ENCODE data around the gene TFAP2A. TPM values are rescaled to one million over a fixed set of nuclear protein-coding genes. Genes with fewer than 3 reads are reported as not detected.

Gene TFAP2A
- total RNA-seq, 1 donor from 2014 or later, result not detected

DNA sequence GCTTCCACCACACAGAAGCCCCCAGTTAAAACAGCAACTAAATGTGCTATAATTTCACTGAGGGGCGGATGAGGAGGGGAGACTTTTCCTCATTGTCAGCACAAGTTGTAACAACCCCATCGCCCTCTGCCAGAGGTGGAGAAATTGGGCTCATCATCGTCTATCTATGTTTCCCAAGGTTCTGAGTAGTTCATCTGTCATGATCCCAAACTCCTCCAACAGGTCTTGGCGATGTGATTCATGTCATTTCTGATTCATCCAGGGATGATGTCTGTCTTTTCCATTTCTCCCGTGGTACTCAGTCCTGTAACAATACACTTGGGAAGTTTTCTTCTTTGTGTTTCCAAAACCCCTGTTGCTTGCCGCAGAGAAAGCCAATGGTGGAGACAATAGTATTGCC lies 51.0 kb downstream of the TFAP2A start:
- Mint-ChIP-seq H3K27me3 (no peaks in the 10 kb centered on the region), H3K9me3 (peaks cover 4% of the 10 kb centered on the region), H3K4me3 (no peak overlapping the region), H3K27ac (no peak overlapping the region), H3K4me1 (no peaks in the 10 kb centered on the region), H3K36me3 (ENCODE audit: low read depth) (no peaks in the 10 kb centered on the region)
- intact Hi-C loops (cut with micrococcal nuclease), result no loop called here
- no peak for DNase-seq

DNA sequence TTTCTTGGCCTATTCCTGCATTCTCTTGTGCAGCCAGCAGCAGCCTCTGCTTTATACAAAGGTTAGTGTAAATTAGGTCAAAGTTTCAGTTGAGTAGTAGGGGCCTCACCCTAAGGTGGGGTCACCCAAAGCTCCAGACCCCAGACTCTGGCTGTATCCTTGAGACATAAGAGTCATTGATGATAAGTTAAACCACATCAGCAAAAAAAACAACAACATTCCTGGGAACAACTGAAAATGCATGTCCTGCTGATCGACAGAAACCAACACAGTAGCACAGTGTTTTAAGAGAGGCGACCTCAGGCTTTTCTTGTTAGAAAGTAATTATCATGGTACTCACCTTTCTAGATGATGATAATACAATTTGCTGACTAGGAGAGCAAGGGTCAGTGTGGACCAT lies 52.6 kb downstream of the TFAP2A start:
- intact Hi-C loops (cut with micrococcal nuclease), result no loop called here
- Mint-ChIP-seq H3K9me3 (peaks cover 4% of the 10 kb centered on the region), H3K4me1 (no peaks in the 10 kb centered on the region), H3K36me3 (ENCODE audit: low read depth) (no peaks in the 10 kb centered on the region), H3K27me3 (no peaks in the 10 kb centered on the region), H3K27ac (no peak overlapping the region), H3K4me3 (no peak overlapping the region)
- no peak for DNase-seq

DNA sequence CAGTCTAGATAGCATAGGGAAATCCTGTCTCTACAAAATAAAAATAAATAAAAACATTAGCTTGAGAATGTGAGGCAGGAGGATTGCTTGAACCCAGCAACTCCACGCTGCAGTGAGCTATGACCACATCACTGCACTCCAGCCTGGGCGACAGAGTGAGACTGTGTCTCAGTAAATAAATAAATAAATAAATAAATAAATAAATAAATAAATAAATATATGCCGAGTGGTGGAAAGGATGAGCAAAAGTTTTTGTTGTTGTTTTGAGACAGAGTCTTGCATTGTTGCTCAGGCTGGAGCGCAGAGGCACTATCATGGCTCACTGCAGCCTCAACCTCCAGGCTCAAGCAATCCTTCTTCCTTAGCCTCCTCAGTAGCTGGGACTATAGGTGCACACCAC lies 53.4 kb downstream of the TFAP2A start:
- no peak for DNase-seq
- no peaks in the 10 kb centered on the region for H3K4me1 Mint-ChIP-seq
- H3K9me3 Mint-ChIP-seq, result peaks cover 4% of the 10 kb centered on the region
- no peaks in the 10 kb centered on the region for H3K36me3 Mint-ChIP-seq (ENCODE audit: low read depth)
- intact Hi-C loops (cut with micrococcal nuclease), result no loop called here
- no peak overlapping the region for H3K27ac Mint-ChIP-seq
- no peaks in the 10 kb centered on the region for H3K27me3 Mint-ChIP-seq
- H3K4me3 Mint-ChIP-seq, result no peak overlapping the region

DNA sequence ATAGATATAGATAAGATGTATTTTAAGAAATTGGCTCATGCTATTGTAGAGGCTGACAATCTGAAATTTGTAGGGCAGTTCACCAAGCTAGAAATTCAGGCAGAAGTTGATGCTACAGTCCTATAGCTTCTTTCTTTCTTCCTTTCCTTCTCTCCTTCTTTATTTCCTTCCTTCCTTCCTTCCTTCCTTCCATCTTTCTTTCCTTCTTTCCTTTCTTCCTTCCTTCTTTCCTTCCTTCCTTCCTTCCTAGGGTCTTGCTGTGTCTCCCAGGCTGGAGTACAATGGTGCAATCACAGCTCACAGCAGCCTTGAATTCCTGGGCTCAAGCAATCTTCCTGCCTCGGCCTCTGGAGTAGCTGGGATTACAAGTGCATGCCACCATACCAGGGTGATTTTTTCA lies 55.3 kb downstream of the TFAP2A start:
- Mint-ChIP-seq H3K36me3 (ENCODE audit: low read depth) (no peaks in the 10 kb centered on the region), H3K9me3 (no peaks in the 10 kb centered on the region), H3K4me3 (no peak overlapping the region), H3K27ac (no peak overlapping the region), H3K27me3 (no peaks in the 10 kb centered on the region), H3K4me1 (peaks cover 2% of the 10 kb centered on the region)
- DNase-seq, result no peak
- intact Hi-C loops (cut with micrococcal nuclease), result no loop called here

DNA sequence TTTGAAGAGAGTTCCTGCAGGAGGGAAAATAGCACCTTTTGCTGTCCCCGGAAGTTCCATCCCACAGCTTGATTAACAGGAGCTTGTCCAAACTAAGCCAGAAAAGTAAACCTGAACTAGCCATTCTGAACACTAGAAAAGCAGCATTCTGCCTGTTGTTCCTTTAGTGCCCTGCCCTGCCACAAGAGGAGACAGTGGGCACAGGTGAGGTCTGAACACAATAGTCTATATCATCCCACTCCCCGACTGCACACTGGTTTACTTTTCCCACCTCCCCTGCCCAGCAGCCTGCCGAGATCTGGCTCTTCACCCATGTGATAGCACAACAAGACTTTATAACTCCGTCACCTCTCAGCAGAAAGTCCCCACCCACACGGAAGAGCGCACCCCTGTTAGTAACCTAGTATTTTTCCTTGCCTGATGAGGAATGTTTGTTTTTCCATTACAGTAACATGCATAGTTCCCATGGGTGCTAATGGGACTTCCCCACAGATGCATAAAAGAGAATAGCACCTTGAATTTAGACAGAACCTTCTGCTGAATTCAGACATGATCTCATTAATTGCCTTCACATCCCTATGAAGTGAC lies 59.7 kb downstream of the TFAP2A start:
- intact Hi-C loops (cut with micrococcal nuclease), result no loop called here
- no peaks in the 10 kb centered on the region for H3K9me3 Mint-ChIP-seq
- no peak overlapping the region for H3K4me3 Mint-ChIP-seq
- H3K36me3 Mint-ChIP-seq (ENCODE audit: low read depth), result no peaks in the 10 kb centered on the region
- H3K27me3 Mint-ChIP-seq, result no peaks in the 10 kb centered on the region
- no peak for DNase-seq
- H3K4me1 Mint-ChIP-seq, result peaks cover 2% of the 10 kb centered on the region
- no peak overlapping the region for H3K27ac Mint-ChIP-seq

DNA sequence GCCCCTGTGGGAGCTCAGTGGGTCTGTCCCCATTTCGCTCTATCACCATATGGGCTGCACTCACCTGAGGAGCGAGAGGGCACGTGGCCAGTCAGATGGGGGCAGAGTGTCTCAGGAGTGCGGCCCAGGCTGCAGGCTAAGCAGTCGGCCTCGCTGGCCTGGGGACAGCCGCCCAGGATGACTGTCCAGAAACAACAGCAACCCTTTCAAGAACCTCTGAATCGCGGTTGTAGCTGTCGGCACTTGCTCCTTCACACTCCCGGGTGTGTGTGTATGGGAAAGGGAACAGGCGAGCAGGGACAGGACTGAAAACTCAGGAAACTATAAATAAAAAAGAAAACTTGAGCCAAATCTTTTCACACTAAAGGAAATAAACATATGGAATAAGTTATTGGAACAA lies 63.1 kb downstream of the TFAP2A start:
- DNase-seq, result no peak
- intact Hi-C loops (cut with micrococcal nuclease), result no loop called here
- Mint-ChIP-seq H3K27ac (no peak overlapping the region), H3K4me1 (peaks cover 2% of the 10 kb centered on the region), H3K27me3 (no peaks in the 10 kb centered on the region), H3K9me3 (no peaks in the 10 kb centered on the region), H3K4me3 (no peak overlapping the region), H3K36me3 (ENCODE audit: low read depth) (no peaks in the 10 kb centered on the region)

DNA sequence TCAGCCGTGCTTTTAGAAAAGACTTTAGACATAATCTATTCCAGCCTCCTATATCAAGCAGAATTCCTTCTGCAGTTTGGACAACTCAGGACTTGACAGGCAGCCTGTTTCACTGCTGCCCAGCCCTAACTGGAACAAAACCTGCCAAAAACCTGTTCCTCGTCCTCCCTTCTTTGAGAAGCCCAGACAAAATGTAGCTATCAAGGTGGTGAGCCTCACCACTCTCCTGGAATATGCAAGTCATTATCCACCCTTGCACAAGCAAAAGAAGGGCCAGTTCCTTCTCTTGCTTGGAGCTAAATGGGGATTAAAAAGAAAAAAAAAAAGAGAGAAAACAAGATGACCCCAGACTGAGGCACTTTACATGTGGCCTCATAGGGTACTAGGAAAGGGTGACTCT lies 64.2 kb downstream of the TFAP2A start:
- H3K27me3 Mint-ChIP-seq, result no peaks in the 10 kb centered on the region
- no peak for DNase-seq
- H3K36me3 Mint-ChIP-seq (ENCODE audit: low read depth), result no peaks in the 10 kb centered on the region
- peaks cover 2% of the 10 kb centered on the region for H3K4me1 Mint-ChIP-seq
- no peaks in the 10 kb centered on the region for H3K9me3 Mint-ChIP-seq
- H3K27ac Mint-ChIP-seq, result no peak overlapping the region
- no peak overlapping the region for H3K4me3 Mint-ChIP-seq
- intact Hi-C loops (cut with micrococcal nuclease), result no loop called here

DNA sequence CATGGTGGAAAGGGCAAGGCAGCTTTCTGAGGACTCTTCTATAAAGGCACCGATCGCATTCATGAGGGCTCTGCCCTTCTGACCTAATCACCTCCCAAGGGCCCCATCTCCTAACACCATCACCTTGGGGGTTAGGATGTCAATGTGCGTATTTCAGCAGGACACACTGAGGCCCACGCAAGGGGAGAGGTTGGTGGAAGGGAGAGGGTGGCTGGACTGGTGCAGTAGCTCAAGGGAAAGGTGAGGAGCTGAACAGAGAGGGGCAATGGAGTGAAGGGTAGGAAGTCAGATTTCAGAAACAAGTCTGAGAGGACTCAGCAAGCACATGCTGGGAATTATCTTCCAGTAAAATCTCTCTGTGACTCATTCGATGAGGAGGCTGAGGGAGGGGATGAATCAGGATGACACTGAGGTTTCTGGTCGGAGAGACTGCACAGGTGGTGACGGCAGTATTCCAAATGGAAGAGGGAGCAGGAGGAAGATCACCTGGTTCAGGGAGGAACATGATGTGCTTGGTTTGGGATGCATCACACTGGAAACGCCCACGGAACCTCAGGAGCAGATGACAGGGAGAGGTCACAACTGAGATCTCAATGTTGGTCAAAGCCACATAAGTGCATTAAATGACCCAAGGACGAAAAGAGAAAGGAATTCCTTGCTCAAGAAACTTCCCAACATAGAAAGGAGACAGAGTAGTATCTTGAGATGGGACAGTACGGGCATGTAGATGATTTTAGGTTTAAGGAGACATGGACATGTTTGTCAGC lies 67.1 kb downstream of the TFAP2A start:
- Mint-ChIP-seq H3K27ac (no peak overlapping the region), H3K9me3 (no peaks in the 10 kb centered on the region), H3K4me3 (no peak overlapping the region), H3K27me3 (no peaks in the 10 kb centered on the region), H3K4me1 (no peaks in the 10 kb centered on the region), H3K36me3 (ENCODE audit: low read depth) (no peaks in the 10 kb centered on the region)
- intact Hi-C loops (cut with micrococcal nuclease), result no loop called here
- no peak for DNase-seq

Other genes with a start within 250 kb of the TFAP2A start
- gene GCNT2, start 106.3 kb upstream of the TFAP2A start, total RNA-seq, result 1.9 and 2.5 TPM in 2 replicates